ENCODE measurements around the gene CDKL4.
"Not testable (repeated sequence)": the region's sequence is repeated elsewhere in the genome, so short reads cannot be mapped to it uniquely, and the experiment has no call there.

DNA sequence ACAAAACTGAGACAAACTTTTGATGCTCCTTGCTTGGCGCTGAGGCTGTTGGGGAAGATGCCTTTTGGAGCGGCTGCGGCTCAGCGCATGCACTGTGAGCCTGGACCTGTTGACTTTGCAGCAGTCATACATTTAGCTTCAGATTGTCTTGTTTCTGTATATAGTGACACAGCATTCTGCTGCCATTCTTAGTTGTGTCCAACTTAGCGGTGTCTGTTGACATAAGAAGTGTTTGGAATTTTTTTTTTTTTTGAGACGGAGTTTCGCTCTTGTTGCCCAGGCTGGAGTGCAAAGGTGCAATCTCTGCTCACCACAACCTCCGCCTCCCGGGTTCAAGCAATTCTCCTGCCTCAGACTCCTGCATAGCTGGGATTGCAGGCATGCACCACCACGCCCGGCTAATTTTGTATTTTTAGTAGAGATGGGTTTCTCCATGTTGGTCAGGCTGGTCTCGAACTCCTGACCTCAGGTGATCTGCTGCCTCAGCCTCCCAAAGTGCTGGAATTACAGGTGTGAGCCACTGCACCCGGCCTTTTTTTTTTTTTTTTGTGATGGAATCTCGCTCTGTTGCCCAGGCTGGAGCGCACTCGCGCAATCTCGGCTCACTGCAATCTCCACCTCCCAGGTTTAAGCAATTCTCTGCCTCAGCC lies 105.5 kb downstream of the CDKL4 start:
- not testable (repeated sequence) for TF ChIP-seq HOXA7 (CRISPR knock-in tag; IDR thresholded peaks at IDR 0.05); ETV6 (CRISPR knock-in tag; conservative IDR thresholded peaks at IDR 0.05); DZIP1 (CRISPR knock-in tag; IDR thresholded peaks at IDR 0.05)
- TF ChIP-seq MXI1 (IDR thresholded peaks at IDR 0.05; ENCODE audit: borderline replicate concordance, low read depth, low read length) (peak; percentile 61; the same call in 1 of the 3 replicates), POLR2A (IDR thresholded peaks at IDR 0.05; ENCODE audit: insufficient read depth in 1 of 2, low read depth in 2 of 2, low read length in 2 of 2) (peak in 1 of 2 experiments; percentile 38; a peak in 1 of 4 replicates)
- TF ChIP-seq, protein P1, sequence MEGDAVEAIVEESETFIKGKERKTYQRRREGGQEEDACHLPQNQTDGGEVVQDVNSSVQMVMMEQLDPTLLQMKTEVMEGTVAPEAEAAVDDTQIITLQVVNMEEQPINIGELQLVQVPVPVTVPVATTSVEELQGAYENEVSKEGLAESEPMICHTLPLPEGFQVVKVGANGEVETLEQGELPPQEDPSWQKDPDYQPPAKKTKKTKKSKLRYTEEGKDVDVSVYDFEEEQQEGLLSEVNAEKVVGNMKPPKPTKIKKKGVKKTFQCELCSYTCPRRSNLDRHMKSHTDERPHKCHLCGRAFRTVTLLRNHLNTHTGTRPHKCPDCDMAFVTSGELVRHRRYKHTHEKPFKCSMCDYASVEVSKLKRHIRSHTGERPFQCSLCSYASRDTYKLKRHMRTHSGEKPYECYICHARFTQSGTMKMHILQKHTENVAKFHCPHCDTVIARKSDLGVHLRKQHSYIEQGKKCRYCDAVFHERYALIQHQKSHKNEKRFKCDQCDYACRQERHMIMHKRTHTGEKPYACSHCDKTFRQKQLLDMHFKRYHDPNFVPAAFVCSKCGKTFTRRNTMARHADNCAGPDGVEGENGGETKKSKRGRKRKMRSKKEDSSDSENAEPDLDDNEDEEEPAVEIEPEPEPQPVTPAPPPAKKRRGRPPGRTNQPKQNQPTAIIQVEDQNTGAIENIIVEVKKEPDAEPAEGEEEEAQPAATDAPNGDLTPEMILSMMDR (CRISPR knock-in tag; IDR thresholded peaks at IDR 0.05): not testable (repeated sequence)

All from HepG2 (cell line).